Fibroblast of gingiva (primary cell): ENCODE results near the gene DEPDC5.
A peak's percentile ranks its signal among the peaks of the same experiment; 100 is the strongest.

Source experiments
- DNase-seq: peaks from one replicate; pipeline ENCODE4 v3.0.0-alpha.2; 2011; ENCODE audit warnings: low read depth

Gene DEPDC5

DNA sequence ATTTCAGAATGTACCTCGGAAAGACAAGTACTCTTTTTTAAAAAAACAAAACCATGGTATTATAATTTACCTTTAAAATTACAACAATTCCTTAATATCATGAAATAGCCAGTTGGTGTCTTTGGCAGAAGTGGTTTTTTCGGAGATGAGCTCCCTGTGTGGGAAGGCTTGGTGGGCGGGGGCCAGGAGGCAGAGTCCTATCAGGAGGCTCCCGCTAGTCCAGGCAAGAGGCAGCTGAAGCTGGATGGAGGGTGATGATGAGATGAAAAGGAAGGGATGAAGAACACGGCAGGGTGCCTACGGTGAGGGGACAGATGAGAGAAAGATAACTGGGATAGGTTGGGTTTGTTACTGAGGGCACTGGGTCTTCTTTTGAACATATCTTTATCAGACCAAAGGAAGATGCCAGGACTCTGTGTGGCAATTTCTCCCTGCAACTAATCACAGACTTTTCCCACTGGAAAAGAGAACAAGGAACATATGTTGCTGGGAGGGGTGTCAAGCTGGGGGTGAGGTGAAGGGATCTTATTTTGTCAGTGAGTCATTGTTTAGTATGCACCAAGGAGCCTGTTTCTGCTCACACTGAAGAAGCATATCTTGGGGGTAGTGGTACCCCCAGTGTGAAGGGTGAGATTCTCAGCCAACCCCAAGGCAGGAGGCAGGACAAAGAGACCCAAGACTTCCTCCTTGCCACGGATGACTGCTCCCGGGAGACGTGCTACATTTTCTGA lies 99.0 kb downstream of the DEPDC5 start:
- peak; percentile 45 for DNase-seq

DNA sequence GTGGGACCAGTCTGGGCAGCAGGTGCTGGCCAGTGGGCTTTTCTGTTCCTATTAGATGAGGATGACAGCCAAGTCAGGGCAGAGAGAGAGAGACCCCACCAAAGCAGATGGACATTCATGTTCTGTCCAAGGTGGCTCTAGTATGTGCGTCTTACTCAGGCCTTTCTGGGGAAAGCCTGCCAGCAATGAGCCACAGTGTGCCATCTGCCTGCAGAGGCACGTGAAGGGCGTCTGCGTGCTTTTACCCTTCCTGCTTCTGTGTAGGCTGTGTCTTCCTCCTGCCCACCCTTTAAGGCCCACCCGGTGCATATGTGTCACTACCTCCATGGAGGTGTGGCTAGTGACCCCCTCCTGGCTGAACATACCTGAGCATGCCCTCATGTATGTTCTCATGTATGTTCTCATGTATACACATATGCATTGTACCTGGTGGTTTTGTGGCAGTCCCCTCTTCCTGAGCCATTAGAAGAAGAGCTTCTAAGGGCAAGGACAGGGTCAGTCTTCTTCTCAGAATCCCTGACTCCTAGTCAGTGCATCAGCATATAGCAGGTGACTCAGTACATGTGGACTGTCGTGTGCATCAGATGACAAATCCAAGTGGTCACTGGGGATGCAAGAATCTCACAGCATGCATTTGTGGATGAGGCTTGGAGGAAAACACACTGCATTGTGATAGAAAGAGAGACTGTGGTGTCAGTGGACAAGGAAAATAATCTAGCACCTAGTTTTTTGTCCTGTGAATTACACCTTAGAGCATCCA lies 100.1 kb downstream of the DEPDC5 start:
- no peak for DNase-seq

DNA sequence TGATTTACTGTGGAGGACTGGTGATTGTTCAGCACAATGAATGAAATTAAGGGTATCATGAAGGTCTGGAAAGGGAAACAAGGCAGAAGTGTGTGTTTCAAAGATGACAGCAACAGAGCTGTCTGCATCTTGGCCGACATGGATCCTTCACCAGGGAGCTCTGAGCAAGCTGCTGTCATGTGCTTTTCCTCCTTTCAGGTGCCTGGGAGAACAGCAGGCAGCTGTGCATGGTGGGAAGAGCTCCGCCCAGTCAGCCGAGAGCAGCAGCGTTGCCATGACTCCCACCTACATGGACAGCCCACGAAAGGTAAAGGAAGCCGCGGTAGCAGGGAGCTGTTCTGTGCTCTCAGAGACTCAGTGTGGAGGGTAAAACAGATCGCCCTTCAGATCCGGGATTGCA lies 103.4 kb downstream of the DEPDC5 start:
- no peak for DNase-seq

DNA sequence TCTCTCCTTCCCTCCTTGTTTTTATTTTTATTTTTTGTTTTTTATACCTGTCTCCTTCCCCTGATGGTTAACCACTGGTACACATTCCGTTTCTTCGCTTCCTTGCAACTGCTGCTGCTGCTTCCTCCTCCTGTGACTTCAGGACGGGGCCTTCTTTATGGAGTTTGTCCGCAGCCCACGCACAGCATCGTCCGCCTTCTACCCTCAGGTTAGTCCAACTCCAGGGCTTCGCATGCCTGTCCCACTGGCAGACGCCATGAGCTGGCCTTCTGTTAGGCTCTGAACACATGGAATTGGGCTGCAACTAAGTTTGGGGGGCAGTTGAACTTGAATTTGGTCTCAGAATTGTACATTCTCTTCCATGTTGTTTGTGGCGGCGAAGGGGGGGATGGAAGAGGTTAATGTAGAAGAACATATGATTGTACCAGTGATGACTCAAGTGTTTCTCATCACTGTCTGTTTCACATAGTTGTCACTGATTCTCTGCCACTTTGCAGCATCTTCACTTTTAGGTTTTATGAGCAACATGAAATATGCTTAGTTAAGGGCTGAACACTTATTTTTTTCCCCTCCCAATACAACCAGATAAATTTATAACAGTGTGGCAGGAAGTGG lies 107.5 kb downstream of the DEPDC5 start:
- no peak for DNase-seq

DNA sequence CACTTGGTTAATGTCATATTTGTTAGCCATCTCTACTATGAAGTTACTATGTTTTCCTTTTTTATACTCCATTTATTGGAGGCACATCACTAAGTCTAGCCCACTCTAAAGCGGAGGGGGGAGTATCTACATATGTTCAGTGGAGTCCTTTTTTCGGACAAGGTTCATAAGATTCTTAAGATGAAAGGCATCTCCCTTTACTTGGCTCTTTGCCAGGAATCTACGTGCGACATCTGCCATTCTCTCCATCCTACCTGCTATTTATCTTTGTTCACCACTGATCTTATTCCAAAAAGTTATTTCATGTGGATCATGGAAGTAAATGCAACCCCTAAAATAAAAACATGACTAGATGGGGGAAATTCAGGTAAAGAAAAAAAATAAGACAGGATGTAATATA lies 113.1 kb downstream of the DEPDC5 start:
- DNase-seq: no peak

DNA sequence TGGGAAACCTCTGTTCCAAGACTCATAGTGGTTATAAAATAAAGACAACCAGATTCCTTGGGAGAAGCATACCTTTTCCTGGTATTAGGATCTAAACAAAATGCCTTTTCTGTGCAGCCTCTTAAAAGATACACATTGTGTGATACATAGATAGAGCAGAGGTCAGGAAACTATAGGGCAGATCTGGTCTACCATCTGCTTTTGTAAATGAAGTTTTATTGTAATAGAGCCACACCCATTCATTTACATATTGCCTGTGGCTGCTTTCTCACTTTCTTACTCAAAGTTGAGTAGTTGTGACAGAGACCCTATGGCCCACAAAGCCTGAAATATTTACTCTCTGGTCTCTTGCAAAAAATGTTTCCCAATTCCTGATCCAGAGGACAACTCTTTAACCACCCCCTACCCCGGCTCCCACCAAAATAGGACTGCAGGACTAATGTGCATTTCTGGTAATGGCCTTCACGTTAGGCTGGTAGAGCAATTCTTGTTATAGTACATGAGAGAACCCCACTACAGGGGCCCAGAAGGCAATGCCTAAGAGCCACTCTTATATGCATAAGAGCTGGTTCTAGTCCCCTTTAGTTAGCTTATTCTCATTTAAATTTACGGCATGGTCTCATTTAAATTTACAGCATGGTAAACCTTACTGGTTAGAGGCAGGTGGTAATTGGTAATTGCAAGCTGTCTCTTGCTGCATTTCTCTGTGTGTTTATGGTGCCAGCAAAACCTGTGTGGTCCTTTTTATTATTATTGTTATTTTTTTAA lies 113.8 kb downstream of the DEPDC5 start:
- DNase-seq: peak; percentile 10

DNA sequence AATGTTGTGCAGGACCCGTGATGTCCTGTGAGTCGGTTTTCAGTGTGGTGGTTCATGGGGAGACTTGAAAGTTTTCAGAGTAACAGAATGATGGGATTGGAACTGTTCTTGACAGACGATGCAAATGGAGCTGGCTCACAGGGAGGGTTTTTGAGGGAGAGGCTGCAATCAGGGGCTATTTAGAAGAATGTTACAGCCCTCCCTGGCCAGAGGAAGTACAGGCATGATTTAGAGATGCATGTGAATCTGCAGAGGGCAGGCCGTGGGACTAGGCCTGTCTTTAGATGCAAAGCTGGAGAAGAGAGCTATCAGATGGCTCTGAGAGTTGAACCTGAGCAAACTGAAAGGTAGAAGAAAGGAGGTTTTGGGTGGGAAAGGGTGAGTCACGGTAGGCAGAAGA lies 115.9 kb downstream of the DEPDC5 start:
- no peak for DNase-seq

DNA sequence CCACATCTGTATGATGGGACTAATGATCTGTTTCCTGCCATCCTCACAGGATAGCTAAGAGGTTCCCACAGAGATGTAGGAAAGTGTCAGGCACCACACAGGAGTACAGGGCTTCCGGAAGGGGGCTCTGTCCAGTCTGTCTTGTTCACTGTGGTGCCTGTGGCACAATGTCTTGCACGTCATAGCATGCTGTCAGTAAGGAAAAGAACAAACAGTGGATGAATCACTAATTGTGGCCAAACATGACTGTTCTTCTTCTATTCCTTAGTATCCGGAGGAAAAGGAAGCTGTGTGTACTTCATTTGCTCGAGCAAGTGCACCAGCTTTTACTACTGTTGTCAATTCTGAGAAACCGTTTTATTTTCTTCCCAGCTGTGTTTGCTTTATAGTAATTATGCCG lies 117.1 kb downstream of the DEPDC5 start:
- peak; percentile 75 for DNase-seq

DNA sequence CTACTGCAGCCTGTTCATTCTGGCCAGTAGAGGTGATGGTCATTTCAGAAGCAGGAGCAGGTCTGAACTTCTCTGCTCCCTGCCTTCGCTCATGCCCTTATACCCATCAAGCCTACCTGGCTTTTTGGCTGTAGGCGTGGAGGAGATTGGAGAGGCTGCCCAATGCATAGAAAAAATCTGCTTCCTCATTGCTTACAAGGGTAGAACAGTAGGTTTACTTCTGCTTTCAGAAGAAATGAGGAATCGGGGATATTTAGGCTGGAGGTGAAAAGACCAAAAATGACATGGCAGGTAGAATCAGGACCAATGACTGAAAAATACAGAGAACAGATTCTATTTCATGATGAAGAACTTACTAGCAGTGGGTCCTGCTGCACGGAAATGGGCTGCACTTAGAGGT lies 117.7 kb downstream of the DEPDC5 start:
- DNase-seq: no peak

DNA sequence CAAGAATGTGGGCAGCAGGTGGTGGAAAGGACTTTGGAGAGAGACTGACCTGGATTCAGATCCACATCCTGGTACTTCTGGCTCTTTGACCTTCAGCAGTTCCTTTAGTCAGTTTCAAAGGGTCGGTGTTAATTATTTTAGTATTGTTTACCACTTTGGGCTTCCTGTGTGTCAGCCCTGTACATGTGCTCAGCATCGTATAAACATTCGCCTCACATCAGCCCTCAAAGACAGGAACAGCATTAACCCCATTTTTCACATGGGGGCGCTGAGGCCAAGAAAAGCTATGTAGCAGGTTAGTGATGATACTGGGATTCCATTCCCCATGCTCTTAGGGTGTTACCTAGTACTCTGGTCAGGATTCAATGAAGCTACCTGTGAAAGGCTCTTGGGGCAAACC lies 118.4 kb downstream of the DEPDC5 start:
- DNase-seq: no peak

DNA sequence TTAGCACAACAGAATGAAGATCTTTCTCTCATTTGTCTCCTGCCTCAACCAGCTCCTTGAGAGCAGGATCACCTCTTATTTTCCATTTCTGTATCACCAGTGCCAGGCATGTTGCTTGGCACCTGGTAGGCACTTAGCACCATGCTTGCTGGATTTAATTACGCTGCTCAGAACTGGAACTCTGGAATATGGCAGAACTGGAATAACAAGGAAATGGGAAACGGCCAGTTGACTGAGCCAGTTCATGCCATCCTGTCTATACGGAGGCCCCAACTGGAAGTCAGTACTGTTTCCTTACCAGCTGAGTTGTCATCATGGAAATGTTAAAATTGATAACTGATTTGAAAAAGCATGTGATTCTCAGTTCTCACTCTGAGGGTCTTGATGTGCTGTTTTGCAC lies 121.0 kb downstream of the DEPDC5 start:
- no peak for DNase-seq

DNA sequence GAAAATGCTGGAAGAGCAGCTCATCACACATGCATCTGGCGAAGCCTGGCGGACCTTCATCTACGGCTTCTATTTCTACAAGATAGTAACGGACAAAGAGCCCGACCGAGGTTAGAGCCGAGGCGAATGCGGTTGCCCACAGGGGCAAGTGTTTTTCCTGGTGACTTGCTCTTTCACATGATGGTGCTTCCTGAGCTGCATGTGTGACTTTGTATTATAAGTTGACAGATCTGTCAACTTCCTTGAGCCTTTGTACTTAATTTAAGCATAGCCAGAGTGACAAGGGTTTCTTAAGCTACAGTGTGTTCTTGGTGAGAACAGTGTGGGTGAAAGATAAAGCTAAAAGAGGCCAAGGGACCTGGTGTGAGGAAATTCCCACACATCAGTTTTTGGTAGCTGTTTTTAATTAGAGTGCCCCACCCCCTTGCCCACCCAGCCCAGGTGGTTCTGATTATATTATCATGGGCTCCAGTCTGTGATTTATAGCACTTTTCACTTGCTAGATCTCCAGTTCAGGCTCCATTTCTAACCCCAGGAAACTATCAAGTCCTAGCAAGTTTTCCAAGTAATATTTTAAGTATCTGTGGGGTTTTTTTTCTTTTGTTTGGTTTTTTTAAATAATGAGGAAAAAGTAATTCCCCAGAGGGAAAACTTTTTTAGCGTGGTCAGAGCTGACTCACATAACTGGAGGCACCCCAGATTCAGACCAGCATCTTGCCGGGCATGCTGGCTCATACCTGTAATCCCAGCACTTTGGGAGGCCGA lies 122.5 kb downstream of the DEPDC5 start:
- peak; percentile 72 for DNase-seq

DNA sequence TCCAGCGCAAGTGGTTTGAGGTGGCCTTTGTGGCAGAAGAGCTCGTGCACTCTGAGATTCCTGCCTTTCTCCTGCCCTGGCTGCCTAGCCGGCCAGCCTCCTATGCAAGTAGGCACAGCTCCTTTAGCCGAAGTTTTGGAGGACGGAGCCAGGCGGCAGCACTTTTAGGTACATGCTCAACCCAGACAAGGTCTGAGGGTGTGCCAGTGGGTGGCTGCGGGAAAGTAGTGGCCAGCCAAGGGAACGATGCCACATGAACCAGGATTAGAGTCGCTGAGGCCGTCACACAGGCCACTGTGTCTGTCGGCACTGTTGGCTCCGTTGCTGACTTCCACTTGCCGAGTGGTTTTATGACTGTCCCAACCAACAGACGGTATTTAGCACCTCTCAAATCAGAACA lies 125.8 kb downstream of the DEPDC5 start:
- DNase-seq: no peak

DNA sequence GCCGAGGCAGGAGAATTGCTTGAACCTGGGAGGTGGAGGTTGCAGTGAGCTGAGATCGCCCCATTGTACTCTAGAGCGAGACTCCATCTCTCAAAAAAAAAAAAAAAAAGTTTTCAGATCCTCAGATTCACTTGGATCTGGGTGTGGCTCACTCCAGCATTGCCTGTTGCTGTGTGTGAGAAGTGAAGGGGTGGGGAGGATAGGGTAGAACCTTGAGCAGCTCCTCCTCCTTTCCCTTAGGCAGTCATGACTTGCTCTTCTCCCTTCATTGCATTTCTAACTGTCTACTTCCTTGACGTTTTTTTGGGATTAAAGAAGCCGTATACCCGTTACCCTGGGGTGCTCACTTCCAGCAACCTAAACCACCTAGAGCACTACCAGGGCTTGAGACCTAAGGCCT lies 127.4 kb downstream of the DEPDC5 start:
- DNase-seq: no peak

DNA sequence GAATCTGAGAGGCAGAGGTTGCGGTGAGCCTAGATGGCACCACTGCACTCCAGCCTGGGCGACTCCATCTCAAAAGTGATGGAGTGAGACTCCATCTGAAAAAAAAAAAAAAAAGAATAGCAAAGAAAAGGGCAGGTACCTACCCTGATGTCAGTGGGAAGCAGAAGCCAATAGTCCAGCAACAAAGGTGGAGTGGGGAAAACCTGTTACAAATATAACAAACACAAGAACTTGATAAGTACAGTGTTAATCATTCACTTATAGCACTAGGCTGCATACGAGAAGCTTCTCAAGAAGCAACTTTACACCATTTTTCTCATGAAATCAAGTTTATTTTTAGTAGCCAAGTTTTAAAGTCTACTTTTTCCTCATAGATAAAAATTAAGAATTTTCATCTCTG lies 128.0 kb downstream of the DEPDC5 start:
- no peak for DNase-seq

DNA sequence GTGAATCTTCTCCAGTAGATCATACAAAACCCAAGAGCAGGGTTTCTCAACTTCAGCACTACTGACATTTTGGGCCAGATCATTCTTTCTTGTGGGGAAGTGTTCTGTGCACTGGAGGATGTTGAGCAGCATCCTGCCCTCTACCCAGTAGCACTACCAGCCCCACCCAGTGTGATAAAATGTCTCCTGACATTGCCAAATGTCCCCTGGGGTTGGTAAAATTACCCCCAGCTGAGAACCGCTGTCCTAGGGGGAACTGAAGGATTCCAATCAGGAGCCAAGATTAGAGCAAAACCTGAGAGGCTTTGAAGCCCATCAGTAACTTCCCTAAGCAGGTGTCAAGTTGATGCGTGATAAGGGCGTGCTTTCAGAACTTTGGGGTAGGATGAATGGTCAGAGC lies 129.2 kb downstream of the DEPDC5 start:
- DNase-seq: no peak

DNA sequence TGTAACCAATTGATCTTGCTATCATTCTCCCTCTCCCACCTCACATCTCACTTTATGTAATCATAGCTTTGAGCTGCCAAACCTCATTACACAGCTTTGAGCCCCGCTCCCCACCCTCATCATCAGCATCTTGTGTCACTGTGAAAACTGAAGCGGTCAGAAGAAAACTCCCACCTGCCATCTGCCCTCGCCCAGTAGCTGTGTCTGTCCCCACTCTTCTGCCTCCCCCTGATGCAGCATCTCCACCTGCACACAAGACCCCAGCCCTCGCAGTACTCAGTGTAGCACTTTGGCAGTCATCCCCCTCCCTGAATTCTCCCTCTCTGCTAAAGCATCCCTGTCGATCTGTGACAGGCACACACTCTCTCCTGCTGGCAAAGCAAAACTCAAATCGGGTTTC lies 130.2 kb downstream of the DEPDC5 start:
- DNase-seq: no peak

DNA sequence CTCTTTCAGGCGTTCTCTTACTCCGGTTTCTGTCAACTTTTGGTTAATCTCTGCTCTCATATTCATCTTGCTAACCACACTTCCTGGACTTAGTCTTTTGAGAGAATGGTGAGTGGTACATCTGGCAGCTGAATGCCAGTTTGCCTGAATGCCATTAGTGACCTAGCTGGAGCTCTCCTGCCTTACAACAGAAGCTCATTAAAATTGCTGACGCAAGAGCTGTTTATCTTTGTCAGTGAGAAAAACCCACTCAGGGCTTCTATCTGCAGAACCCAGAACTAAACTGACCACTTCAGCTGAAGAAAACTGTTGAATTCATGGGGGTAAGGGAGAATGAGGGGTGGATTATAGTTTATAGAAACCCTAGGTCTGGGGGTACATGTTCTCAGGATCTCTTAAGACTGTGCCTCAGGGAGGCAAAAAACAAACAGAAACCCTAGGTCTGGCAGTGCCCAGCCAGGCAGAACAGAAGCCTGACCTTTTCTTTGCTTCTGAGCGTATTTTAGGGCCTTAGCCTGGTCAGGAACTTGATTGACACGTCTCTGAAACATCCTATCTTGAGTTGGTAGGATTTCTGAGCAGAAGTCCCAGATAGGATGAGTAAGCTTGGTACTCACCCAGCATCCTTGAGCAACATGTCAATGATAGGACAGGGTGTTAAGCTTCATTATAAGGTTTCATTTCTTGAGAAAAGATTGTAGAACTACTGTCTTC lies 137.7 kb downstream of the DEPDC5 start:
- peak; percentile 21 for DNase-seq

DNA sequence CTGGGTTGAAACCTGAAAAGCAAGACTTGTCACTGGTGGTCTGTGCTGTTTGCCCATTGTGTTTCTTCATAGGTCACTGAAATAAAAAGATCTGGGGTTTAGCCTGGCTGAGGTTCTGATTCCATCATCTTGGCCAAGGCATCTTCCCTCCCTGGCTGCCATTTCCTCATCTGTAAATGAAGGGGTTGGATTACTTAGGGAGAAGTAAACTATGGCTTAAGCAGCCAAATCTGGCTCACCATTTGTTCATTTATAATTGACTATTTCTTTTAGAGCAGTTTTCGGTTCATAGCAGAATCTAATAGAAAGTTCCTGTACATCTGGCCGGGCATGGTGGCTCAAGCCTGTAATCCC lies 138.2 kb downstream of the DEPDC5 start:
- DNase-seq: peak; percentile 42

DNA sequence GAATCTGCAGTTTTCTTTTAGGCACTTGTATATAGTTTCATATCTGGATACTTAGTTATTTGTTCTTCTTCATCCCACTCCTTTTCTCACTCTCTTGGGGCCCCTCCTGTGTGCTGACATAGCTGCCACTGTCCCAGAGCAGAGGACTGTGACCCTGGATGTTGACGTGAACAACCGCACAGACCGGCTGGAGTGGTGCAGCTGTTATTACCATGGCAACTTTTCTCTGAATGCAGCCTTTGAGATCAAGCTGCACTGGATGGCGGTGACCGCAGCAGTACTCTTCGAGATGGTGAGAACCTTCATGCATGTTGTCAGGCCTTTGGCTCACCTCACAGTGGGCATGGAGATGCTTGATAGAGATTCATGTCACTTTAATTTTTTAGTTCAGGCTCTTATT lies 139.6 kb downstream of the DEPDC5 start:
- no peak for DNase-seq

DNA sequence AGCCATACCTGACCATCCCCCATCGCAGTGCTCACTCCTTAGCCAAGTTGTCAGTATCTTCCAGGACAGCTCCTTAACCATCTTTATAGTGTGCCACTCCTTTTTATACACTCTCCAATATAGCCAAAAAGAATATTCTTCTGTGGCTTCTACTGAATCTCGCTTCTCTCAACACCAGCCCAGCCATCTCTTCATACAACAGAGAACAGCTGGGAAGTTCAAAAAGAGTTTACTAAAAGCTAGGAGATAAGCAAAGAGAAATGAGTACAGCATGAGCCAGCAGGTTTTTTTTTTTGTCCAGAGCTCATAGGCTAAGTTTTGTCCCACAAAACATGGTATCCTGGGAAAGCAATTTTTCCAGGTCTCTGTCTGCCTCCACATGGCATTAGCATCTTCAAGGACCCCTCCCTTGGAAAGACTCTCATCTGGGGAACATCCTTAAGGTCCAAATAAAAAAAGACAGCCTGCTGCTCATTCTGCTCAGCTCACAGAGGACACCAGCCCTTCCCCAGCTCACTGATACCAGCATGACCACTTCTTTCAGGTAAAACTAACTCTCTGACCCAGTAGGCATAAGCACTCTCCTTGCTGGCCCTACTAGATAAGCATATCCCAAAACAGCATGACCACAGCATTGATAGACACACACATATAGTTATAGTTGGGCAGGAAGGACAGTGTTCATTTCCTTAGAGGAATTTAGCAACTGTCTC lies 141.7 kb downstream of the DEPDC5 start:
- no peak for DNase-seq
